22Rv1 (cell line): ENCODE data around the gene CERS3.

Experiments used
- CTCF ChIP-seq: fragments of 450-650 bp; IDR thresholded peaks from 2 replicates; pipeline ENCODE4 v1.5.1; 2017; ENCODE audit warnings: mild to moderate bottlenecking
- ZFX ChIP-seq: fragments of 450-650 bp; IDR thresholded peaks from 2 replicates; pipeline ENCODE4 v1.6.1; 2017; ENCODE audit warnings: antibody characterized with exemption, borderline replicate concordance

GRCh38 chr15:100515758-100516157 lies 13.0 kb downstream of the CERS3 start:
- no peak for TF ChIP-seq CTCF
- no peak for TF ChIP-seq ZFX
